Neural progenitor cell (in vitro differentiated cells): ENCODE results near the gene IFI27L2.

ENCODE experiments used
- CTCF ChIP-seq: fragments of 200-600 bp; sonication (generic); IDR thresholded peaks from 2 replicates; pipeline ENCODE4 v1.5.1; 2017; ENCODE audit warnings: antibody characterized with exemption, mild to moderate bottlenecking
- EZH2 ChIP-seq: fragments of 200-600 bp; sonication (generic); IDR thresholded peaks from 2 replicates; pipeline ENCODE4 v1.6.1; 2017; ENCODE audit warnings: antibody characterized with exemption, mild to moderate bottlenecking, moderate library complexity
- EZH2phosphoT487 ChIP-seq: fragments of 200-600 bp; sonication (generic); IDR thresholded peaks from 2 replicates; pipeline ENCODE4 v1.6.1; 2017; ENCODE audit warnings: antibody characterized with exemption

DNA sequence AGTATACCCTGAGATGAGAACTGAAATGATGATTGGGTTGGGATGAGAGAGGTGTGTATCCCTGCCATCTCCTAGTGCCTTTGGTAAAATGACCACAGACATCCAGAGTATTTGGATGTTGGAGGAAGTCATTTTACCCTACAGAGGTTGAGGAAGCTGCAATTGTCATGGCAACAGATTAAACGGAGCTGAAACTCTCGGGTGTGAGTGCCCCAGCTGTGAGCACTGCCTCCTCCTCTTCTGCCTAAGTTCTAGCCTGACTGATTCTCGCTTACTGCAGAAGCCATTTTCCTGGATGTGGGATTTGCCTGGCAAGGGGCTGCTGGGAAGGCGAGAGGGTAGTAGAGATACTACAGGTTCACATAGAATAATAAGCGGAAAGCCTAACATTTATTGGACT, 34.4 kb upstream of the IFI27L2 start:
- TF ChIP-seq EZH2 (no peak), CTCF (no peak), EZH2phosphoT487 (no peak)
